ENCODE data around the gene GSTT4. TPM values are rescaled to one million over a fixed set of nuclear protein-coding genes. Genes with fewer than 3 reads are reported as not detected.
"Not testable (repeated sequence)": the region's sequence is repeated elsewhere in the genome, so short reads cannot be mapped to it uniquely, and the experiment has no call there.

The GSTT4 gene
- total RNA-seq, 3 donors from 2014 or later (not counting 1 experiment from before 2014, with no cell fraction given), result not detected

DNA sequence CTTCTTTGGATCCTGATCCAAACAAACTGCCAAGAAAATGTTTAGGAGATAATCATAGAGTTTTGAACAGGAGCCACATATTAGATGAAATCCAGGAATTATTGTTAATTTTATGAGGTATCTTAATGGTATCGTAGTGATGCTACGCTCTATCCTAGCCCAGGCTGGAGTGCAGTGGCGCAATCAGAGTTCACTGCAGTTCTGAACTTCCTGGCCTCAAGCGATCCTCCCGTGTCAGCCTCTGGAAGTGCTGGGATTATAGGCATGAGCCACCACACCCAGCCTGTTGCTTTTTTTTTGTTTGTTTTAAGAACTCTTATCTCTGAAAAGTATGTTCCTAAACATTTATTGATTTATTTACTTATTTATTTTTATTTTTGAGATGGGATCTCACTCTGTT is 2.4 kb downstream of the GSTT4 start:
- Mint-ChIP-seq H3K27ac (no peak overlapping the region), H3K27me3 (ENCODE audit: low read depth in 2 of 2) (peaks cover 0 to 7% of the 10 kb centered on the region in 2 donors), H3K4me3 (no peak overlapping the region), H3K9me3 (no peaks in the 10 kb centered on the region), H3K4me1 (no peaks in the 10 kb centered on the region), H3K36me3 (no peaks in the 10 kb centered on the region)
- DNase-seq, result no peak
- Histone ChIP-seq H3K36me3 (ENCODE audit: control insufficient read depth, insufficient read depth, low read length) (no peaks in the 10 kb centered on the region), H3K4me1 (ENCODE audit: control insufficient read depth, insufficient read depth, low read length) (no peaks in the 10 kb centered on the region), H3K27ac (ENCODE audit: low read length) (no peak overlapping the region), H3K4me3 (ENCODE audit: low read length) (no peak overlapping the region), H3K9me3 (ENCODE audit: control insufficient read depth, insufficient read depth, low read length) (no peaks in the 10 kb centered on the region), H3K27me3 (ENCODE audit: control insufficient read depth, insufficient read depth, low read length) (peaks cover 3% of the 10 kb centered on the region)
- TF ChIP-seq, protein P1, sequence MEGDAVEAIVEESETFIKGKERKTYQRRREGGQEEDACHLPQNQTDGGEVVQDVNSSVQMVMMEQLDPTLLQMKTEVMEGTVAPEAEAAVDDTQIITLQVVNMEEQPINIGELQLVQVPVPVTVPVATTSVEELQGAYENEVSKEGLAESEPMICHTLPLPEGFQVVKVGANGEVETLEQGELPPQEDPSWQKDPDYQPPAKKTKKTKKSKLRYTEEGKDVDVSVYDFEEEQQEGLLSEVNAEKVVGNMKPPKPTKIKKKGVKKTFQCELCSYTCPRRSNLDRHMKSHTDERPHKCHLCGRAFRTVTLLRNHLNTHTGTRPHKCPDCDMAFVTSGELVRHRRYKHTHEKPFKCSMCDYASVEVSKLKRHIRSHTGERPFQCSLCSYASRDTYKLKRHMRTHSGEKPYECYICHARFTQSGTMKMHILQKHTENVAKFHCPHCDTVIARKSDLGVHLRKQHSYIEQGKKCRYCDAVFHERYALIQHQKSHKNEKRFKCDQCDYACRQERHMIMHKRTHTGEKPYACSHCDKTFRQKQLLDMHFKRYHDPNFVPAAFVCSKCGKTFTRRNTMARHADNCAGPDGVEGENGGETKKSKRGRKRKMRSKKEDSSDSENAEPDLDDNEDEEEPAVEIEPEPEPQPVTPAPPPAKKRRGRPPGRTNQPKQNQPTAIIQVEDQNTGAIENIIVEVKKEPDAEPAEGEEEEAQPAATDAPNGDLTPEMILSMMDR (IDR thresholded peaks at IDR 0.05), result no peak
- WGBS (ENCODE audit: insufficient coverage), result 87% methylated on average over 5 of the region's 5 CpGs
- ATAC-seq, result no peak
- intact Hi-C loops (cut with micrococcal nuclease), result no loop called here

DNA sequence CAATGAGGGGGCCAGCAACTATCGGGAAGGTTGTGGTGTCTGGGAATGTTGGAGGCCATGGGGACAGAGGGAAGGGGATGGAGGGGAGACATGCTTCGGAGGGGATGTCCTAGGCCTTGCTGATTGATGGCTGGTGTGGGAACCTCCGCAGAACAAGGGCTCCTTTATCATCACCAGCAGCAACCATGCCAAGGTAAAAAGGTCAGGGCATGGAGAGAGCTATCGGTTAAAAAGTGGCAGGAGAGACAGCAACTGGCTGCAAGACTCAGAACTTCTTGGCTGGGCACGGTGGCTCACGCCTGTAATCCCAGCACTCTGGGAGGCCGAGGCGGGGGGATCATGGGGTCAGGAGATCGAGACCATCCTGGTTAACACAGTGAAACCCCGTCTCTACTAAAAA is 3.0 kb downstream of the GSTT4 start:
- Mint-ChIP-seq H3K27ac (no peak overlapping the region), H3K27me3 (ENCODE audit: low read depth in 2 of 2) (peaks cover 0 to 10% of the 10 kb centered on the region in 2 donors), H3K36me3 (no peaks in the 10 kb centered on the region), H3K9me3 (no peaks in the 10 kb centered on the region), H3K4me1 (no peaks in the 10 kb centered on the region), H3K4me3 (no peak overlapping the region)
- DNase-seq, result no peak
- ATAC-seq, result no peak
- Histone ChIP-seq H3K36me3 (ENCODE audit: control insufficient read depth, insufficient read depth, low read length) (no peaks in the 10 kb centered on the region), H3K9me3 (ENCODE audit: control insufficient read depth, insufficient read depth, low read length) (no peaks in the 10 kb centered on the region), H3K27ac (ENCODE audit: low read length) (no peak overlapping the region), H3K4me3 (ENCODE audit: low read length) (no peak overlapping the region), H3K4me1 (ENCODE audit: control insufficient read depth, insufficient read depth, low read length) (no peaks in the 10 kb centered on the region), H3K27me3 (ENCODE audit: control insufficient read depth, insufficient read depth, low read length) (peaks cover 3% of the 10 kb centered on the region)
- intact Hi-C loops (cut with micrococcal nuclease), result no loop called here
- WGBS (ENCODE audit: insufficient coverage), result 94% methylated on average over 8 of the region's 10 CpGs
- TF ChIP-seq, protein P1 (IDR thresholded peaks at IDR 0.05), result no peak

DNA sequence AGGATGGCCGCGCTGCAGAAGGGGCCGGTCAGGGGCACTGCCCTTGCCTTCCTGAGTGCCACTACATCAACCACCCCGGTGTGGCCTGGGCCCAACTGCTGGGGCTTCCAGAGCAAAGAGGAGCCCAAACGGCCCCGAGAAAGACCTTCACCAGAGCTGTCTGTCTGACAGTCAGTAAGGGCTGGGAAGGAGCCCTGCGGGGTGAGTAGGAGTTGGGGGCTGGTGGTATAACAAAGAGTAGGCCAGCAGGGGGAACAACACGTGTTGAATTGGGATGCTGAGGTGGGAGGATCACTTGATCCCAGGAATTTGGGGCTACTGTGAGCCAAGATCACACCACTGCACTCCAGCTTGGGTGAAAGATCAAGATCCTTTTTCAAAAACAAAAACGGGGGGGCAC is 3.9 kb downstream of the GSTT4 start:
- no peaks in the 10 kb centered on the region for H3K4me1 ChIP-seq (ENCODE audit: control insufficient read depth, insufficient read depth, low read length)
- Mint-ChIP-seq H3K4me1 (no peaks in the 10 kb centered on the region), H3K36me3 (no peaks in the 10 kb centered on the region), H3K27me3 (ENCODE audit: low read depth in 2 of 2) (peaks cover 0 to 15% of the 10 kb centered on the region in 2 donors), H3K27ac (no peak overlapping the region), H3K4me3 (no peak overlapping the region), H3K9me3 (no peaks in the 10 kb centered on the region)
- H3K4me3 ChIP-seq (ENCODE audit: low read length), result no peak overlapping the region
- H3K27ac ChIP-seq (ENCODE audit: low read length), result no peak overlapping the region
- TF ChIP-seq, protein P1 (IDR thresholded peaks at IDR 0.05), result no peak
- H3K36me3 ChIP-seq (ENCODE audit: control insufficient read depth, insufficient read depth, low read length), result no peaks in the 10 kb centered on the region
- DNase-seq (no peak), ATAC-seq (no peak)
- peaks cover 3% of the 10 kb centered on the region for H3K27me3 ChIP-seq (ENCODE audit: control insufficient read depth, insufficient read depth, low read length)
- WGBS (ENCODE audit: insufficient coverage), result 89% methylated on average over 9 of the region's 9 CpGs
- H3K9me3 ChIP-seq (ENCODE audit: control insufficient read depth, insufficient read depth, low read length), result no peaks in the 10 kb centered on the region
- intact Hi-C loops (cut with micrococcal nuclease), result no loop called here

DNA sequence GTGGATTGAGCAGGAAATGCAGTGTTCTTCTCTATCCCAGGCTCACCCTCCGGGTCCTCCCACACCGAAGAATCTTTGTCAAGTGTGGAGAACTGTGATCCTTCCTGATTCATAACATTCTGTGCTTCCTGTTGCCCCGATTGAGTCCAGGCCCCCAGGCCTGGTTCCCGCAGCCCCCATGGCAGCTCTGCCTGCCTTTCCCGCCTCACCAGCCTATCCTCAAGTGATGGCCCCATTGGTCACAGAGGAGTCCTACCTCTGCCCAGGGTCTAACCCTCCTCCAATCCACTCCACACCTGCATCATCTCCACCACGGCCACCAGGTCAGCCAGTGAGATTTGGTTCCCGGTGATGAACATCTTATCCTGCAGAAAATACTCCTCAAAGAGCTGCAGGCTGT is 5.5 kb downstream of the GSTT4 start:
- peaks cover 0 to 17% of the 10 kb centered on the region in 2 donors for H3K27me3 Mint-ChIP-seq (ENCODE audit: low read depth in 2 of 2)
- H3K4me3 ChIP-seq (ENCODE audit: low read length); DNase-seq; H3K4me1 Mint-ChIP-seq; H3K4me3 Mint-ChIP-seq; H3K27ac Mint-ChIP-seq; H3K27ac ChIP-seq (ENCODE audit: low read length); H3K36me3 Mint-ChIP-seq; H3K36me3 ChIP-seq (ENCODE audit: control insufficient read depth, insufficient read depth, low read length); ATAC-seq; H3K9me3 Mint-ChIP-seq; H3K4me1 ChIP-seq (ENCODE audit: control insufficient read depth, insufficient read depth, low read length); H3K27me3 ChIP-seq (ENCODE audit: control insufficient read depth, insufficient read depth, low read length); intact Hi-C loops (cut with micrococcal nuclease); H3K9me3 ChIP-seq (ENCODE audit: control insufficient read depth, insufficient read depth, low read length): not testable (repeated sequence)
- WGBS (ENCODE audit: insufficient coverage), result 81% methylated on average over 7 of the region's 7 CpGs
